Activated CD8-positive, alpha-beta memory T cell treated with anti-CD3 and anti-CD28 coated beads, Interleukin-2, amount 50 U/mL, for 1 hour (primary cell): ENCODE results near the gene ZPBP.

ENCODE experiments used
- DNase-seq: peaks from one replicate; pipeline ENCODE4 v3.0.0-alpha.2; 2020; ENCODE audit errors: extremely low read depth

Gene ZPBP

GRCh38 chr7:50092579-50093491 is at the start of gene ZPBP:
Gene ZPBP, minus strand, starts transcription at chr7:50093246. Its CDS starts 52 bp downstream, at chr7:50093194.
- DNase-seq, result peak; percentile 40

DNA sequence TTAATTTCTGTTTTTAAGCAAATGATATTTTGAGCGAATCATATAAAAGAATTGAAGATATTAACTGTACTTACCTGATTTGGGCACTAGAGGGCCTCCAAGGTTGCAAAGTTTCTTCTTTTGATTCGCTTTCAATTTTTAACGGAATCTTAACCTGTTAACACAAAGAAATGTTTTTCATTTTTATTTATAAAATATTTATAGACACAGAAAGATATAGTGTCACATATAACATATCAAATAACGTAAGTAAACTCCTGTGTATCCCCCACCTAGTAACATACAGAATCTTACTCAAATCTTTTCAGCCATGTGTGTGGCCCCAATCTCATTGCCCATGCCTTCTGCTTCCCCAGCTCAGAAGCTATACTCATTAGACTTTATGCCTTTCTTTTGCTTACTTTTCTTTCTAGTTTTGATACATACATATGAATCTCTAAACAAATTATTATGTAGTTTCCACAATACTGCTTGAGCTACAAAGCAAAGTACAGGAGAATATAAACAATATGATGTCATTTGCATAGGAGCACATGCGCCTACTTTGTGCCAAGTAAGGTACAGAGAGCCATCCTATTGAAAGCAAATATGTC is 49.5 kb upstream of the ZPBP start:
- DNase-seq, result no peak

GRCh38 chr7:50141854-50142253 is 48.8 kb upstream of the ZPBP start:
- no peak for DNase-seq

- no peak for DNase-seq
These were observed 48.1 kb upstream of the ZPBP start for GRCh38 chr7:50141131-50141530.

DNA sequence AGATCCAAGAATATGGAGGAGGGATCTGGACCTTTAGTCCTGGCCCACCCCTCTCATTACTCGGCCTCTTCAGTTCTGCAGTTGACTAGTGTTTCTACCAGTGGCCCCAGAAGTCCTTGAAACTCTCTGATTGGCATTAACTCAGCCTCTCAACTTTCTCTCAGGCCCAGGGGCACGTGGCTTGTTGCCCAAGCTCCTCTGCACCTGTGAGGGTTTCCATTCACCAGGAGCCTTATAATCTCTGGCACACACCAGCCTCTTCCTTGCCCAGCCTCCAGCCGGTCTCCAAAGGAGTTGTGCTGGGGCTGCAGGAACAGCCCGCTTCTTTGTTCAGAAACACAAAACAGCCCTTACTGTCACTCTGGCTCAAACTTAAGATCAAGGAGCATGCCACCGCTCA is 47.6 kb upstream of the ZPBP start:
- no peak for DNase-seq

DNA sequence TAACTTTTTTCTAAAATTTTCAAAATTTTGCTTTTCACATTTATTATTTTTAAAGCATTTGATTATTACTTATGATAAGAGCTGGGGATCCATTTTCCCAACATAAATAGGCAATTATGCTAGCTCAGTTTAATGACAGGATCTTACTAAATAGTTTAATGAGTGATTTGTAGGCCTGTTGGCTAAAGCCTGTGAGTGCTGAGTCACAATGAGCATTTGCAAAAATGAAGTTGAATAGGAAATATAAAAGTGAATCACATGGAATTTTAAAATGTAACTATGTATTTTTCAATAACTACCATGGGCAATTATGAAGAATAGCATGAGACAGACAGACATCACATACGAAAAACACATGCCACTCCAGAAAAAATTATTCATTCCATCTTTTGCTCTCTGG is 45.1 kb upstream of the ZPBP start:
- no peak for DNase-seq

DNA sequence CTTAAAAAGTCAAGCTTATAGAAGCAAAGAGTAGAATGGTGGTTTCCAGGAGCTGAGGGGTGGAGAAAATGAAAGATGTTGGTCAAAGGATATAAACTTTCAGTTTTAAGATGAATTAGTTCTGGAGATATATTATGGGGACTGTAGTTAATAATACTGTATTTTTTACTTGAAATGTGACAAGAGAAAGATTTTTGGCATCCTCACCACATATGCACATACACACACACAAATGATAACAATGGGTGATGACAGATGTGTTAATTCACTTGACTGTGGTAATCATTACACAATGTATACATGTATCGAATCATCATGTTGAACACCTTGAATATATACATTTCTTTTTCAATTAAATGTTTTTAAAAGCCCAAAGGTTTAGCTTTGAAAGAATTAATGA is 32.7 kb upstream of the ZPBP start:
- DNase-seq, result no peak

- DNase-seq, result no peak
These were observed 28.2 kb upstream of the ZPBP start for GRCh38 chr7:50121286-50121685.

DNA sequence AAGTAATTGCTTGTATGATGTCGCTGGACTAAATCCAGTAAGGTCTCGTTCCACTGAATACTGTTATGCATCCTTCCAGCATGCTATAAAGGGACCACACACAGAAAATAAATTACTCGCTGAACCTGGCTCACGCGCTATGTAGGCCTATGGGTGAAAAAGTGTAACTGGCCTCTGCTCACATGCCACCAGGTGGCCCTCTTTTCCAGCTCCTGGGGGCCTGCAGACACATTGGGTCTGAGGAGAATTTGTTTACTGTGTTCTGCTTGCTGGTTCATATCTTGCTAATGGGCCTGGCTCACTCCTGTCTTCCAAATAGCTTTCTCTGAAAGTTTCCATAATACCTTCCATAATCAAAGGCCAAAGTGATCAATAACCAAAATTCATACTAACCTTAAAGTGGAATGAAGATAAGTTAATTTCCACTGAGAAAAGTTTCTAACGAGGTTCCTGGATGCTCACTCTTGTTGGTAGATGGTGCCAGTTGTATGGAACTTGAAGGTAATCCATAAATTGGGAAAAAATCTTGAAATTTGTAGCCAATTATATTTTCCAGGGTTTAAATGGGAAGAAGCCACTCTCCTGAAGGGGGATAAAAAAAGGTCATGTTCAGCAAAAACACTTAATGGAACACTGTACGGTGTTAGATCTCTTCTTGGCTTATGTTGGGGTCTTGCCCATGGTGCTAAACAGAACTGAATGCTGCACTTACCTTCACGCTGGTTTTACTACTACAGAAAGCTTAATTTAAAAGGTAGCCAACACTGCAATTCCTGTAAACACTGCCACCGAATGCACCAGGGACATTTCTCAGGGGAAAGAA is 27.0 kb upstream of the ZPBP start:
- no peak for DNase-seq

DNA sequence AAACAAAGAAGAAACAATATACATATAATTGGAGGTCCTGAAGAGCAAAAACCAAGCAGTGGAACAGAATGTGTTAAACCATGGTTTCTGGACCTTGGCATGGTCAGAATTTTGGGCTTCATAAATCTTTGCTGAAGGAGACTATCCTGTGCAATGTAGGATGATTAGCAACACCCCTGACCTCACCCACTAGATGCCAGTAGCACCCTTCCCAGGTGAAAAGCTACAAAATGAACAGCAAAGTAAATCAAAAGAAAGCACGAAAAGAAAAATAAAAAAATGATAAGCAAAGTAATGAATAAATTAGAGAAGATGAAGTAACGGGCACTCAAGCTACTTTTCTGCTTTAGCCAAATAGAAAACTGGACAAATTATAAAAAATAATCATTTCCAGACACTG is 19.2 kb upstream of the ZPBP start:
- DNase-seq, result no peak

DNA sequence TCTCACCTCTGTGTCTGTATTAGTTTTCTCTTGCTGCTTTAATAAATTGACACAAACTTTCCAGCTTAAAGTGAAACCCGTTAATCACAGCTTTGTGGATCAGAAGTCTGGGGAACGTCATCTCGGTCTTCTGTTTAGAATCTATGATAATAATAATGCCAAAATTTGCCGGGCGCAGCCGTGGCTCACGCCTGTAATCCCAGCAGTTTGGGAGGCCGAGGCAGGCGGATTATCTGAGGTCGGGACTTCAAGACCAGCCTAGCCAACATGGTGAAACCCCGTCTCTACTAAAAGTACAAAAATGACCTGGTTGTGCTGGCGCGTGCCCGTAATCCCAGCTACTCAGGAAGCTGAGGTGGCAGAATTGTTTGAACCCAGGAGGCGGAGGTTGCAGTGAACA is 8.8 kb upstream of the ZPBP start:
- DNase-seq, result no peak

DNA sequence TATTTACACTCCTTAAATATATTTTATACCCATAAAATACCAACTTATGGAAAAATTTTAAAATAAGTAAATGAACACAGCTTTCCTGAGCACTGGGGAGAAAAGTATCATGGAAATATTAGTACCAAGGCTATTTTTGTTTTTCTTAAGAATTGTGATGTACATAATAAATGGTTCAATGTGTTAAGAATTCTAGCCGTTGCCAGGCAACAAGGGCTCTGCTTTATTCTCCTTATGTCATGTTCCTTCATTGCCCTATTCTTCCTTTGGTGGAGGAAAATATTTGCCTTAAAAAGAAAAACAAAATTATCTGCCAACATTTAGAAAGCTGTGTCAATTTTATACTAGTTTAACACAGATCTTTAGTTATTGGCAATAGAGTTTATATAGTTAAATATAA is 2.6 kb upstream of the ZPBP start:
- DNase-seq, result no peak

- DNase-seq, result no peak
These were observed 4.5 kb downstream of the ZPBP start for GRCh38 chr7:50088463-50089129.

GRCh38 chr7:50085344-50085743 is 7.7 kb downstream of the ZPBP start:
- no peak for DNase-seq

DNA sequence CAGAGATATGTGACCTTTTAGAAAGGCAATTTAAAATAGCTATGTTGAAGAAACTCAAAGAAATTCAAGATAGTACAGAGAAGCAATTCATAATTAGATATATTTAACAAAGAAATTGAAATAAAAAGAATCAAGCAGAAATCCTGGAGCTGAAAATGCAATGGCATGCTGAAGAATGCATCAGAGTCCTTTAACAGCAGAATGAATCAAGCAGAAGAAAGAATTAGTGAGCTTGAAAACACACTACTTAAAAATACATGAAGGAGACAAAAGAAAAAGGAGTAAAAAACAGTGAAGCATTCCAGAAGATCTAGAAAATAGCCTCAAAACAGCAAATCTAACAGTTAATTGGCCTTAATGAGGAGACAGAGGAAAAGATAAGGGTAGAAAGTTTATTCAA is 20.0 kb downstream of the ZPBP start:
- no peak for DNase-seq

- no peak for DNase-seq
These were observed 23.4 kb downstream of the ZPBP start for GRCh38 chr7:50069613-50070012.

GRCh38 chr7:50068850-50069551 is 24.0 kb downstream of the ZPBP start:
- no peak for DNase-seq

DNA sequence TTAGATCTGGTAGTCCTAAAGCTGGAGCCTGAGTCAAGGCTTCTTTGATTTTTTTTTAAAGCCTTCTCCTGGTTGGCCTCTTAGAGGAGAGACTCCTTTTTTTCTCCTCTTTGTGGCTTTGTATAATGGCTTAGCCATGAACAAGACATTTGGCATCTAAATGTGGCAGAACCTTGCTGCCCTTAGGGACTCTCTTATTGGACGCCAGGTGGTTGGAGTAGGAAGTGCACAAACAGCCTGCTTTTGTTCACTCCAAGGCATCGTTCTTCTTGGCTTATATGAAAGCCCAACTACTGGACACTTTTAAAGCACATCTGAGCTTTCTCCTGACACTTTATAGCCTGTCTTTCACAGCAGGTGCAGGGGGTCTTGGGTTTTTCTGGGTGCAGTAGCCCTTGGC is 25.0 kb downstream of the ZPBP start:
- no peak for DNase-seq

DNA sequence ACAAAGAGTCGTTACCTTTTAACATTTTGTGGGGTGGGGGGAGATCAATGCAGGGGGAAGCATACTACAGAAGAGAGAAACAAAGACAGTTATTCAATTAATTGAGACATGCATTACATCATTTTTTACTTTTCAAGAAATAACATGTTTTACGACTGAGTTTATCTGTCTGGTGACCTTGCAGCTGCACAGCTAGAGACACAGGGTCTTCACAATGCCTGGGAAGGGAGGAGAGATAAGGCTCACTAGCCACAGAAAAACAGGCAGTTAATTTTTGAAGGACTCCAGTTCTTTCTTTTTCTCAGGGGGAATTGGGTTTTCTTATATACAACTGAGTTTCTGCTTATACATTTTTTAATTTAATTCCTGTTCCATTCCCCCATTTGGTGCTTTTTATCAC is 30.1 kb downstream of the ZPBP start:
- DNase-seq, result no peak

- no peak for DNase-seq
These were observed 36.9 kb downstream of the ZPBP start for GRCh38 chr7:50056131-50056530.

- DNase-seq, result no peak
These were observed 45.3 kb downstream of the ZPBP start for GRCh38 chr7:50047716-50048115.
